Fibroblast of skin of left biceps (primary cell): ENCODE measurements around the gene ELAVL4.

Experiments
- DNase-seq, 2 experiments: peaks; one replicate each; pipeline ENCODE4 v3.0.0-alpha.2; 2013; ENCODE audit warnings: low read depth in 2 of 2

The ELAVL4 gene

DNA sequence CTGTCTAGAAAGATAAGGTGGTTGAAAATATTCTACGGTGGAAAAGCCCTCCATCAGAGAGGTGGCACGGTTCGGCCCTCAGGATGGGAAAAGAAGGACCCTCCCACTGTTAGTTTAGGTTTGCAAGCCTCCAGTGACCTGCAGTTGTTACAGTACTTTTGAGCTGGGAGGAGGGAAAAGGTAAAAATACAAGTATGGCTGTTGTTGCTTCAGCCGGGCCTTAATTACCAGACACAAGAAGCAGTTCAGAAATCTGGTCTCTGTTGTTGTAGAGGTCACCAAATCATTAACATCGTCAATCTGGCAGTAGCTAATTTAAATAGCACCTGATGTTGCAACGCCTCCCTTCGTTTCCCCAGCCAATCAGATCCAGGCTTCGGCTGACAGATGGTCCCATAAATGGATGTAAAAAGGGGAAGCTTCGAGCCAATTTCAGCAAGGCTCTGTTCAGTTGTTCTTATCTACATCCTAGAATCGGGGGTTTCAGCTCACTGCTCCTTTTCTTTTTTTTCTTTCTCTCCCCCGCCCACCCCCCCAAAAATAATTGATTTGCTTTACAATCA, at the start of gene ELAVL4:
TSS of gene ELAVL4 (plus strand) at position 424 of the 563 bp plus-strand sequence. CDS start 270 bp downstream, outside the sequence.
- DNase-seq = no peak

DNA sequence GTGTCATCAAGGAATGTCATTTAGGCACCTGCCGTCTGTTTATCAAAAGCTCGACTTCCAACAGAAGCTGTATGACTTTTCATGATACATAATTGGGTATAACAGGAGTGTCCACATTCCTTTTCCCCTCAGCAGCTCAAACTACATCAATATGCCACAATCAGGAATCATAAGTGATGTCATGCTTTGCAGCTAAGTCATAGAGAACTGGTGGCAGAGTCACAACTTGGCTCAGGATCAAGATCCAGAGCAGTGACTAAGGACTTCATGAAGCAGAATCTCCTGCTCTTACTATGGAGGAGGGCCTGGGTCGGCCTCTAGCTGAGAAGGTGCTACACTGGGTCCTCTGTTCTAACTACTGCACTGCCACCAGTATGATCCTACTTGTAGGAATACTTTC, 48.4 kb upstream of the ELAVL4 start:
- DNase-seq = no peak

DNA sequence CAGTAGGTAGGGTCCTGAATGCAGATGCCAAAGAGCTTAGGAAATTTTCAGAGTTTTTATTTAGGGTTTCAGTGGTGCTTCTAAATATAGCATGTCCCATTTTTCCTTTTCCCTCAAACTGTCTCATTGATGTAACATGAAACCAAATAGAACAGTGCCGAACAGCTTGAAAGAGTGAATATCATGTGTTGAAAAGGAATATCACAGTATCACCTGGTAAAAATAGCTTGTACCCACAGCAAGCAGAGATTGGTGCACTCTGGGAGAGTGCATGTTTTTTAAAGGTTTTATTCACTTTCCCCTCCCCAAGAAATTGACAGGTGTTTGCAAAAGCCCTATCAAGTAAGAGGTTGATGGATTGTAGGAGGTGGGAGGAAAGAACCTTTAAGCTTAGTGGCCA, 41.9 kb upstream of the ELAVL4 start:
- DNase-seq = no peak

DNA sequence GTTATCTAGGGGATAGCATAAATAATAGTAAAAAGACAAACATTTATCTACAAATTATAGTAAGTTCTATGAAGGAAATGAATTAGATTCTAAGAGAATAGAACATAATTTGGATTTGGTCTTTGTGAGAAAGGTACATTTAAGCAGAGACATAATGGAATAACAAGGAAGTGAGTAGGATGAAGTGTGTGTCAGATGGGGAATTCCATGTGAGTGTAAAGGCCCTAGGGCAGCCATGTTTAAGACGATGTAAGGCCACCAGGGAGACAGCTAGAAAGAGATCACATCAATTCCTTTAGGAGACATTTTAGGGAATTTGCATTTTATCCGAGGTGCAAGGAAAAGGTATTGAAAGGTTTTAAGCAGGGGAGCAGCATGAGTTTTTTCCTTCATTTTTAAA, 33.8 kb upstream of the ELAVL4 start:
- no peak for DNase-seq

DNA sequence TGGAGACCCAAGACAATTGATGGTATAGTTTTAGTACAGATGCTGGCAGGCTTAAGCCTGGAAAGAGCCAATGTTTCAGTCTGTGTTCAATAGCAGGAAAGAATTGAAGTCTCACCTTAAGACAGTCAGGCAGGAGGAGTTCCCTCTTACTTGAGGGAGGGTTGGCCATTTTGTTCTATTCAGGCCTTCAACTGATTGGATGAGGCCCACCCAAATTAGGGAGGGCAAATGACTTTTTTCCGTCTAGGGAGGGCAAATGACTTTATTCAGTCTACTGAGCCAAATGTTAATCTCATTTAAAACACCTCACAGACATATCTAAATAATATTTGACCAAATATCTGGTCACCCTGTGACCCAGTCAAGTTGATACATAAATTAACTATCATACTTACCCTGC, 31.4 kb upstream of the ELAVL4 start:
- no peak for DNase-seq

DNA sequence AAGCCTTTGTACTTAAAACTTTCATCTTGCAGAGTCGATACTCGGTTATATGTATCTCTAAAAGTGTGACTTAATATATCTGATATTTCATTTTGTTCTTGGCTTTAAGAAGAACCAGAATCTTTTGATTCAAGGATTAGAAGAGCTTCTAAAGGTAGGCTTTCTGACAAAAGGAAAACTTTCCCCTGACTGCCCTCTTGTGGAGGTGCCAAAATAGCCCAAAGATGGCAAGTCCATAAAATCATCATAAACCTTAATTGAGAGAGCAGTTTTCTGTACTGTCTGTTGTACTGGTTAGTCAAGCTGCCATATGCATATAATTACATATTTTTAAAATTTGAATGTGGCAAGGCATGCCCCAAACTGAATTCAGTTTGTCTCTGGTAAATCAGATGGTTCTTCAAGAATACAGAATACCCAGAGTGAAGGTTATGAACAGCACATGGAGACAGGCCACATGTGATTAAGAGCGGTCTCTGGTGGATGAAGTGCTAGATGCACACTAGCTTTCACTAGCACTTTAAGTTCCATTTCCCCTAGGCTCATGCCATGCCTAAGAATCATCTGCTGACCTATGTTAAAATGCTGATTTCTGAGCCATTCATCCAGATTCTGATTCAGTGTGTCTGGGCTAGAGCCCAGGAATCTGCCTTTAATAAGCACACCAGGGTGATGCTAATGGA, 27.7 kb upstream of the ELAVL4 start:
- DNase-seq = no peak

DNA sequence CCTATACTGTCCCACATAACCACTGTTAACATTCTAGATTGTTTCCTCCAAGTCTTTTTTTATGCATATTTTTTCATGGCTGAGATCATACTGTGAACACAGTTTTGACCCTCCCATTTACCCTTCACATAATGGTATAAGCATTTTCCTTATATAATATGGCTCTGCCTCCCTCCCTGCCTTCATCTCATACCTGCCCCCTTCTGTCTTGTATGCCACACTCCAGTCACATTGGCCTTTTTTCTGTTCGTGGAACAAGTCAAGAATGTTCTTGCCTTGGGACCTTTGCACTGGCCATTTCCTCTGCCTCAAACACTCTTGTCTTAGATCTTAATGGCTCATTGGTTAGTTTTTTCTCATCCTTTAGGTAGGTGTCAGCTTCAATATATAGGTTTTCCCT, 24.3 kb upstream of the ELAVL4 start:
- no peak for DNase-seq

DNA sequence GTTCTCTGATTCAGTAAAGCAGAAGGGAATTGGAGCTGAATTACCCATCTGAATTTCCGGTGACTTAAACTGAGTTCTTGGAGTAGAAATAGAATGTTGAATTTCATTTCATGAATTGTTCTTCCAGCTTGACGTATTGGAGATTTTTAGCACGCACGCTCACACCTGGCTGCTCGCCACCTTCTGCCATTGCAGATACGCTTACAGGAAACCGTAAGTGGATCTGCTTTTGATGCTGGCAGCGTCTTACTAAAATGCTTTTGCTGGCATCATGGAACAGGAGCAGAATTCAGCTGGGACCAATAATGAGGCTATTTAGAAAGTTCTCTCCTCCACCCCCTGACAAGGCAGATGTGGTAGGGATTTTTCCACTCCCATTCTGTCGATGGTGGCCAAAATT, 17.7 kb upstream of the ELAVL4 start:
- no peak for DNase-seq

DNA sequence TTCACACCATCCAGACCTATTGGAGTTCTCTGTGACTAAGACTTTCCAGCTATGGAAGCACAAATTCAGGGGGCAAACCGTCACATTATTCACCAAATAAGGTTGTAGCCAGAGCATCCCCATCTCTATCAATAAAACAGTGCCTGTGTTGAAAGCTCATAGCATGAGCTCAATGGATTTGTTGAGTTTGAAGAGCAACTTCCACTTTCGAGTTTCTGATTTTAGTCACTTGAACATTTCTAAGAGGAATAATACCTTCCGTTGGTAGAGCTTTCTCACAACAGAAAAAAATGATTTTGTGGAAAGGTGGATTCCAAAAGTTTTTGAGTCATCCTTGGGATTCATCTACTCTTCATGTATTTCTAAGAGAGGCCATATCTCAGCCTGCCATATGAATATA, 13.0 kb upstream of the ELAVL4 start:
- no peak for DNase-seq

DNA sequence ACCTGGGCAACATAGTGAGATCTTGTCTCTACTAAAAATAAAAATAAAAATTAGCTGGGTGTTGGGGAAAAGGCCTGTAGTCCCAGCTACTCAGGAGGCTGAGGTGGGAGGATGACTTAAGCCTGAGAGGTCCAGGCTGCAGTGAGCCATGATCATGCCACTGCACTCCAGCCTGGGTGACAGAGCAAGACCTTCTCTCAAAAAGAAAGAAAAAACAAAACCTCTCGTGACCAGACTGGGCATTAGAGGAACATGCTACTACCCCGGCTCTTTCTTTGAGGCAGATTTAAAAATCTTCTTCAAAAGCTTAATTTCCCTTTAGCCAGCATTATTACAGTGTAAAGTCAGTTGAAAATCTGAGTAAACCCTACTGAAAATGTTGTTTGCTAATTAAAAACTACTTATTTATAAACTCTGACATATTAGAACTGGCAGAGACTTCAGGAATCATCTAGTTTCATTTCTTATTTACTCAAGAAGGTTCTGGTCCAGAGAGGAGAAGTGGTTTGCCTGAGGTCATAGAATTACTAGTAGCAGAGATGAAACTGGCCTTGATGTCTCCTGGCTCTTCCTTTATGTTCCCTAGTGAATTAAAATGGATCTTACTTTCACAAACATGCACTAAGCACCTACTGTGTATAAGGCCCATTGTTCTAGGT, 11.6 kb upstream of the ELAVL4 start:
- no peak for DNase-seq

DNA sequence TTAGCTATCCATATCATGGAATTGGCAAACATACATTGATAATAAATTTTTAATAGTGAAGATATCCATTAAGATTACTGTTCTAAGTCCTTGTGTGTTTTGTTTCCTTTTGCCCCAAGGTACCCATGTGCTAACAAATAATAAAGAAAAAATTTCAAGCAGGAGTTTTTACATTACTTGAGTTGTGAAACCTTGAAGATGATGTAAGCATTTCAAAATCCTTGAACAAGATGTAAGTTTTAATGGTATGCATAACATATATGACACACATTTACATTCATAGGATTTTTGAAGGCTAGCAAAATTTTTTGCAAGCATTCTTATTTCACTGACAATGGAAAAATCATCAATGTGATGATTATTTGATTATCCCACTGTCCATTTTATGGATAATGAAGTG, 10.9 kb upstream of the ELAVL4 start:
- no peak for DNase-seq

DNA sequence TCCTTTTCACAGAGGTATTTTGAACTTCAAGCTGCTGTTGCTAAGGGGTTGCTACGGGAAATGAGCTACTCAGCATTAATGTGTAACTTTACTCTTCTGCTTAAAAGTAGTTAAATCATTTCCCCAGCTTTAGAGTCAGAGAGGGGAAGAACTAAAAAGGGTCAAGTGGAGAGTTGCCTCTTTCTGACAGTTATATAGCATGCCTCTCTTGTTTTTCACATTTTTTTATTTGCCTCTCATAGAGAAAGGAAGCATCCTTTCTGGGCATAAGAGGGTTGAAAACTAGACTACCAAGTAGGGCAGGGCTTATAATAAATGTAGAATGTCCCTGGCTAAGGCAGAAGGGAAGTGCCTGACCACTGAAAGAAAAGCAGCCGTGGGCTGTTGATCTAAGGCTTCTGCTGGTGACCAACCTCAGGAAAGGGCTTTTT, 10.1 kb upstream of the ELAVL4 start:
- DNase-seq = no peak

DNA sequence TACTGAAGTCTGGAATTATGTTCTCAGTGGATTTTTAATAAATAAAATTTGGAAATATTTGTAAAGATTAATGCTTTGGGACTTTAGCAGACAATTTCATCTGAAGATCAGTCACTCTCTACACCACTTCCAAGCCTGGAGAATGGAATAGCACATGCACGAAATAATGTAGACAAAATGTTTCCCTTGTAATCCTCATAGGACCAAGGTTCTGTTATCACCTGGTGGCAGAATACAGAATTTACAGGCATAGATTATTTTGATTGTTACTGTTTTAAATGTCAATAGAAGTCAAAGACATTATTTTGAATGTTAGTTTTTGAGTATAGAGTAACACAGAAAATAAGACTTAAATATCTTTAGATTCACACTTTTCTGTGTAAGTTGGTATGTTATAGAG, 9.1 kb upstream of the ELAVL4 start:
- DNase-seq = no peak

DNA sequence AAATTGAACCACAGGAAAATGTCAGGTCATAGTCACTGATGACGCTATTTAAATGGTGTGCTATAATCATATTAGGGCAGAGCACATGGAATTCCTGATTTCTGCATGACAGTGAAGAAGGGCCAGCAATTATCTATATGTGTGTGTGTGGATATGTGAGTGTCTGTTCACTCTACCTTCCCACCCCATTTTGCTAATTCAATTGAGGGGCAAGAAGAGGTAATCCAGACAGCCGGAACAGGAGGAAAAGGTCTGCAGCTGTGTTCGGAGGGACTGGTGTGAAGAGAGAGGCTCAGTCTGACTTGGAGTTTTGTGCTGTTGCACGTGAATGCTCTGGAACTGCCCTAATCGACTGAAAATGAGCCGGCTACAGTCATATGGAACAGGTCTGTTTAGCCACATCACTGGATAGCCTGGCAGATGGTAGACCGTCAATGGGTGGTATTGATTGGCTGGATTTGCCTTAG, 5.1 kb upstream of the ELAVL4 start:
- DNase-seq = no peak

DNA sequence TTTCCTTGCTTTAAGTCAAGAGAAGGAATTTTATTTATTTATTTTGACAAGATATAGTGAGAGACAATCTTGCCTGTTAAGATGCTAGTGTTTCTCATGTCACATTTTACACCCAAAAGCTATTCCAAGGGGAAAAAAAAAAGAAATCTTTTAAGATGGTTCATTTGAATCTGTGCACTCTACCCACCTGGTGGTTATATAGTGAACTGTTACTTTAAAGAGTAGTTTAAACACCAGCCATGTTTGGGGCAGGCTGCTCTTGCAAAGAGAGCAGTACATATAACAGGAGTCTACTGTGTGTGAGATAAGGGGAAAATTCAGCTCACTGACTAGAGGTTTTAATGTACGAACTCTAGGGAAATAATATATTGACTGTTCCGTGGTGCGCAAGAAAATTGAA, 3.3 kb upstream of the ELAVL4 start:
- DNase-seq = no peak

DNA sequence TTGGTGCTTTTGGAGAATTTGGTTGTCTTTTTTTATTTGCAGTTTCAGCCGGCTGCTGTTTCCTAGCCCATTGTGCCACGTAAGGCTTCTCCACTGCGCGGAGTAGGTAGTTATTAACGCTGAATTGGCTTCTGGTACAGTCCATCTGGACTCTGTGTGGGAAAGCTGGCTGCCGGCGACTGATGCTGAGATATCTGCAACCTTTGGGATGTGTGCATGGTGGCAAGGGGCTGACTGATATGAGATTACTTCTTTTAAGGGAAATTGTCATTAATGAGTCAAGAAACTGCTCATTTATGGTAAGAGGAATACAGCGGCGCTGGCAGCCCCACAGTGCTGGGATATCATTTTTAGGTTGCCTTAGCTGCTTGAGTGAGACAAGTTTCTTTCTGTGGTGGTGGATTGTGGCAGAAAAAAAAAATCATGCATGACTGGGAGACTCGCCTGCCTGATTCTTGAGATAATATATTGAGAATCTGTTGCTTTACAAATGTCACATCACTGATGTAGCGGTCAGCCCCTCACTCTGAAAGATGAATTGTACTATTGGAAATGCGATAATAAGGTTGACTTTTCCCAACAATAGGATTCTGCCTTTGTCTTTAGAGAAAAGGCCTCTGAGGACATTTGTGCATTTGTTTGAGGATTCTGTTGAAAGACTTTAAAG, 2.5 kb upstream of the ELAVL4 start:
- DNase-seq = no peak

DNA sequence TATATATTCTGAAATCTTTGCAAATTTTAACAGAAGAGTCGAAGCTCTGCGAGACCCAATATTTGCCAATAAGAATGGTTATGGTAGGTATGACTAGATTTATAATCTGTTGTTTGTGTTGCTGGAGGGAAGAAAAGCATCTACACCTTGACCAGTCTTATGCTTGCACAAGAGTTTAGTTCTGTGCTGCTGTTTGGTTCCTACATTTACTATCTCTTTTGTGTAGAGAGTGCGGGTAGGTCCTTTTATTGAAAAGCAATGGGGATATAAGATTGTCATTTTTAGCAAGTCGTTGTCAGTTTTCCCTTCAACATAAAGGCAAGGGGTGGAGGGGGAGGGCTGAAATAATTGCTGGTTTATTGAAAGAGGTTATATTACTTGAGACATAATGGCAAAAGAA, 396 bp downstream of the ELAVL4 start:
- no peak for DNase-seq

DNA sequence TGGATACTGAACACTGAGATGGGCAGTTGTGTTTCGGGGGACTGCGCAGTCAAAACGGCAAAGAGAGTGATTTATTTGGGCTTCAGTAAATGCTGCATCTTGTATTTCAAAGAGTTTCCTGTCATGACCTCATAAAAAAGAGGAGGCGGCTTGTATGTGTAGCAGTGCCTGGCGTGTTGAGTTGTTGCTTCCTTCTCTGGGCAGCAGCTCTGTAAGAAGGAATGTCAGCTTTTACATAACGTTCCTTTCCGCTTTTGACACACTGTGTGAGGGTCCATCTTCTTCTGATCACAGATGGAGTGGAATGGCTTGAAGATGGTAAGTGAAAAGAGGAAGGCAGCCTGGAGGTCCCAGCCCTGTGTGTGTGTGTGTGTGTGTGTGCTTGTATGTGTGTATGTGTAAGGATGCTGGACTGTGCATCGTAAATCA, 941 bp downstream of the ELAVL4 start:
- DNase-seq = no peak

DNA sequence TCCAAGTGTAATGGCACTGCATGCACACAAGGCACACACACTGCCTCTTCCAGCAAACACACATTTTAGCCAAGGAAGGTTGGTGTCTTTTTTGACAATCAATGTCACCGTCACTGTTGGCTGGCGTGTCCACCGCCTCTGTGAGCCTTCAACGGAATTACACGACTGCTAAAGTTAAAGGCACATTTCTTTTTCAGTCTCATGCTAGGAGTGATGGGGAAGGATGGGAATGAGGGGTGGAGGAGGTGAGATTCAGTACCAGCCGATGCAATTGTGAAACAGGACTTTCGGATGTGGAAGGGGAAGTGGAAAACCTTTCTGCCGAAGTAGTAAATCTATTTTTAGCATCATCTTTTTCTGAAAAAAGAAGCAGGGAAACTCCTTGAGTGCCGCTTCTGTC, 1.4 kb downstream of the ELAVL4 start:
- DNase-seq = no peak

DNA sequence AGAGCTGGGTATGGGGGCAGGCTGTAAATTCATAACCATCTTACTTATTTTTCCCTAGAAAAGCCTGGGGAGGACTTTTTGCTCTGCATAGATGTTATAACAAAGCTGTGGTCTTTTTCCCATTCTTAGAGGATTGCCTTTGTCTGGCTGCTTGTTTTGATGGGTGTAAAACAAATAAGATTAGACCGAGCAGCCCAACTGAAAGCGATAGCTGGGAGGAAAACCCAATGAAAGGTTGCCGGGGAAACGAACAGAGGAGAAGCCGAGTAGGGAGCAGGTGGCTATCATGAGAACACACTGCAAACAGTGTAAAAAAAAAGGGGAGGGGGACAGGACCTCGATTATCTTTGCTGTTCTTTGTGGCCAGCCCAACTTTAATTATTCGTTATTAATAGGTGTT, 1.9 kb downstream of the ELAVL4 start:
- no peak for DNase-seq

DNA sequence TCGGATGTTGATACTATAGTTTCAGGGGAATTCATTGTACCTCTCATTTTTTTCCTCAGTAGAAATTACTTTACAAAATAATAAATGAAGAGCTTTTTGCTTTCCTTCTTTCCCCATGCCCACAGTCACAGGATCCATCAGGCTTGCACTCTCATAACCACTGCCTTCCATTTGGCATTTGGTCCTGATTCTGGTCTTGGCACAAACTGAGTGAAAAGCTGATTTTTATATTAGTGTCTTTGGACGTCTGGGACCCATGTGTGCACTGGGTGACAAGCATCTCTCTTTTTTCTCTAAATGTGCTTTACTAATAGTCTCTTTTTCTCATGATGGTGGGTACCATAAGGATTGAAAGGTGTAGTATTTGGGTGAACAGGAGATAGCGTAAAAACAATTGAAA, 2.8 kb downstream of the ELAVL4 start:
- DNase-seq = no peak

DNA sequence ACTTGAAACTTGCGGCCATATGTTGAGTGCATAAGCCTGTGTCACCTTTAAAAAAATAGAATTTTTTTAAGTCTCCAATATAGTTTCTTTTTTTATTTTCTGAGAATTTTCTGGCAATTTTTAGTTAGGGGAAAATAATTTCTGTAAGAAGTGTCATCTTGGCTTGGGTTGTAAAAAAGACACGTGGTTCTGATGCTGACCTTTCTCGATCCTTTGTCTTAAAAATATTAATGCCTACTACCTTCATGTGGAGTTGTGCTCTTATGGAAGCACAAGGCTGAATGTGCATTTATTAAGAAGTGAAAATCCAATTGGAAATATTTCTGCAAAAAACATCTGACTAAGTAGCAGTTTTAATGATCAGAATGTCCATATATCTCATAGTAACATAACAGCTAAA, 3.5 kb downstream of the ELAVL4 start:
- no peak for DNase-seq

DNA sequence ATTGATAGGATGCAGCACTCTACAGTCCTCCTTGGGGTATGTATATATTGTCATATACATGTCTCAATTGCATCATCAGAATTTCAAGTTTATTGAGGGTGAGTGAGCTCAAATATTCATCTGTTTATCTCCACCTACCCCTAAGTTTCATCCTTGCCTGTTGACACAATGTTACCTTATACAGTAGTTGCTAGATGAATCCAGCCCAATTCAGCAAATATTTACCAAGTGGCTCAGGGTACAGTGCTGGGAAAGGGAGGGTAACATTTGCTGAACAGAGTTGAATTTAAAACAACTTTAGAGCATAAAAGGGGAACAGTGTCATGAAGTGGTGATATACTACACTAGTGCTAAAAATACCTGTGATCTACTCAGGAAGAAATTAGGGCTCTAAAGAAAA, 14.4 kb downstream of the ELAVL4 start:
- DNase-seq = no peak
